Stimulated activated CD8-positive, alpha-beta memory T cell treated with anti-CD3 and anti-CD28 coated beads, Interleukin-4, amount 100 ng/mL, for 1 hour (primary cell): Measurements from ENCODE around the gene ASPSCR1.
A peak's percentile ranks its signal among the peaks of the same experiment; 100 is the strongest.

ENCODE experiments used
- DNase-seq, 2 donors: peaks; one replicate each; pipeline ENCODE4 v3.0.0-alpha.2; 2020; ENCODE audit warnings: low read depth in 2 of 2, low spot score in 1 of 2

Gene ASPSCR1

GRCh38 chr17:82023447-82024241 is 46.2 kb downstream of the ASPSCR1 start:
- no peak for DNase-seq

- no peak for DNase-seq
Measured at GRCh38 chr17:82024859-82025258, 47.4 kb downstream of the ASPSCR1 start.

GRCh38 chr17:82025401-82026107 is 48.1 kb downstream of the ASPSCR1 start:
- no peak for DNase-seq

DNA sequence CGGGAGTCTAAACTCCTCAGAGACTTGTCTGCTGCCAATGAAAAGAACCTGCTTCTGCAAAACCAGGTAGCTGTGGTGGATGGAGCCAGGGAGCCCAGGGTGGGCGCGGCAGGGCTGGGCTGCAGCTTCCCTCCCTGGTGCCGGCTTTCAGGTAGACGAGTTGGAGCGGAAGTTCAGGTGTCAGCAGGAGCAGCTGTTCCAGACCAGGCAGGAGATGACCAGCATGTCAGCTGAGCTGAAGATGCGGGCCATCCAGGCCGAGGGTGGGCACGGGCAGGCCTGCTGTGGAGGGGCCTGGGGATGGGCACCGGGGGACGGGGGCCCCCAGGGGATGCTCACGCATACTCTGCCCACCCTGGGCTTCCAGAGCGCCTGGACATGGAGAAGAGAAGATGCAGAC is 50.8 kb downstream of the ASPSCR1 start:
- no peak for DNase-seq

DNA sequence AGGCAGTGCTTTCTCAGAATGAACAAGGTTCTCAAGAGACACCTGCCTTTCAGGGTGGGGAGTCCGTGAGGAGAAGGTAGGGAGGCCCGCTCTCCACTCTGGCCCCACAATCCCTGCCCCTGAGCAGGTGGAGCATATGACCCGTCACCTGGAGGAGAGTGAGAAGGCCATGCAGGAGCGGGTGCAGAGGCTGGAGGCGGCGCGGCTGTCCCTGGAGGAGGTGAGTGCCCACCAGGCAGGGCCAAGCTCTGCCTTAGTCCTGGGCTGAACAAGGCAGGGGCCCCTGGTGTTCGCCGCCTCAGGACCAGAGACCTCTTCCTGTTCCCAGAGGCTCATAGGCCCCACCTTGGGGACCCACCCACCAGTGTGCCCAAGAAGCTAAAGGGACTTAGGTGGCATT is 51.5 kb downstream of the ASPSCR1 start:
- DNase-seq = no peak

DNA sequence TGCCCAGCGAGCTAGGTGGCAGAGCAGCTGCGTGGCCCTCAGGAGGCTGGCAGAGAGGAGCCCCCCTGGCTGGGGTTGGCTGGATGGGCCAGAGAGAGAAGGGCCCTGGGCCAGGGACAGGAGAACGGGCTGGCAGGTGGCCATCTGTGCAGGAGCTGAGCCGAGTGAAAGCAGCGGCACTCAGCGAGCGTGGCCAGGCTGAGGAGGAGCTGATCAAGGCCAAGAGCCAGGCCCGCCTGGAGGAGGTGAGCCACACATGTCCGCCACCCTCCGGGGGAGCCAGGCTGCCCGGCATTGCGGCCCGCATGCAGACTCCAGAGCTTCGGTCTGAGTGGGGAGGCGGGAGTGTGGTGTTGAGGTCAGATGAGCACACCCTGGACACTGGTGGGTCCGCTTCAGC is 52.0 kb downstream of the ASPSCR1 start:
- DNase-seq = no peak

DNA sequence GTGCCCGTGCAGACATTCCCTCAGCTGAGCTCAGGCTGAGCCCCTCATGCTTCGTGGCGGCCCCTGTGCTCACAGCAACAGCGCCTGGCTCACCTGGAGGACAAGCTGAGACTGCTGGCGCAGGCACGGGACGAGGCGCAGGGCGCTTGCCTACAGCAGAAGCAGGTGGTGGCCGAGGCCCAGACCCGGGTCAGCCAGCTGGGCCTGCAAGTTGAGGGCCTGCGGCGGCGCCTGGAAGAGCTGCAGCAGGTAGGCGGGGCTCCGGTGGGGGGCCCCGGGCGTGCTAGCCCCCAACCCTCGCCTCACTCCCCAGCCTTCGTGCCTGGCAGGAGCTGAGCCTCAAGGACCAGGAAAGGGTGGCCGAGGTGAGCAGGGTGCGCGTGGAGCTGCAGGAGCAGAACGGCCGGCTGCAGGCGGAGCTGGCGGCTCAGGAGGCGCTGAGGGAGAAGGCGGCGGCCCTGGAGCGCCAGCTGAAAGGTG is 52.6 kb downstream of the ASPSCR1 start:
- DNase-seq = no peak

DNA sequence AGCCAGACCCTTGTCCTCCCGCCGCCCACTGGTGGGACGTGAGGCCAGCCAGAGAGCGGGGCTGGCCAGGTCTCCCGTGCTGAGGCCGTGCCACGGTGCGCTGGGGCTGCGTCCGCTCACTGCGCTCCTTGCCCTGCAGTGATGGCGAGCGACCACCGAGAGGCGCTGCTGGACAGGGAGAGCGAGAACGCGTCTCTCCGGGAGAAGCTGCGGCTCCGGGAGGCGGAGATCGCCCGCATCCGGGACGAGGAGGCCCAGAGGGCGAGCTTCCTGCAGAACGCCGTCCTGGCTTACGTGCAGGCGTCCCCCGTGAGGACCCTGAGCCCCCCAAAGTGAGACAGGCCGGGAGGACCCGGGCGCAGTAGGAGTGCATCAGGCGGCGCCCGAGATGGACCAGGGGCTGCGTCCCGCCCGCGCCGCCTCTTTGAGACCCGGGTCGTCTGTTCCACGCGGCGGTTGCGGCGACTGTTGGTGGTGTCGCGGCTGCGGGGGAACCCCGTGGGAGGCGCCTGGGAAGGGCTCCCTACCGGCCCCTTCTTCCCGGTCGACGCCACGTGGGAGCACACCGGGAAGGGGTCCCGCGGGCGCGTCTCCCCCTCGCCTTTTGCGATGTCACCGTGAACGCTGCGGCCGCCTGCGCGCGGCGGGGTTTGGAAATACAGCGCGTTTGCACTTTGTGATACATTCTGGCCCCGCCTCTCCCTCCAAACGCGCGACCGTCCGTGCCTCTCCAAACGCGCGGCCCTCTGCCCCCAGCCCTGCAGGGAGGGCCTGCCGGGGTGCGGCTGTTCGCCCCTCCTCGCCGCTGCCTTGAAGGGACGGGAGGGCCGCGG is 53.3 kb downstream of the ASPSCR1 start:
- DNase-seq = peak; percentile 53 to 66

DNA sequence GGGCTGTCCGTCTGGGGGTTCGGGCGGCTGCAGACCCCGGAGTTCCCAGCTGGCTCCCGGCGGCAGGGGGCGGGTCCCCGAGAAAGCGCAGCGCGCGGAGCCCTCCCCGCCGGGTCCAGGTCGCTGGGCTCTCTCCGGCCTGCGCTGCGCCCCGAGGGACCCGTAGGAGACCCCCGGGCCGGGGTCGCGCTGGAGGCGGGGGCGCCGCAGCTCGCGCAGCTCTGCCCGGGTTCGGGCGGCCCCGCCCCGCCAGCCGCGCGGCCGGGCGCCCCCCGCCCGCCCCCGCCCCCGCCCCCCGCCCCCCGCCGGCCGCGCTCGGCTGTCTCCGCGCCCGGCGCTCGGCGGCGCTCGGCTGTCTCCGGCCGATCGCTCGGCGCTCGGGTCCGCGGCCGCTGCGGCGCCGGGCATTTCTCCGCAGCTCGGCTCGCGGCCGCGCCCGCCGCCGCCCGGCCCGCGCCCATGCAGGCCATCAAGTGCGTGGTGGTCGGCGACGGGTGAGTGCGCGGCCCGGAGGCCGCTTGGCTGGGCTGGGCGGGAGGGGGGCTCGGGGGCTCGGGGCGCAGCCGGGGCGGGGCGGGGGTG is 54.0 kb downstream of the ASPSCR1 start, which contains the start of gene RAC3:
RAC3 (plus strand) TSS at position 376 of the 582 bp plus-strand sequence; CDS start at position 460, 84 bp downstream.
- DNase-seq = no peak

DNA sequence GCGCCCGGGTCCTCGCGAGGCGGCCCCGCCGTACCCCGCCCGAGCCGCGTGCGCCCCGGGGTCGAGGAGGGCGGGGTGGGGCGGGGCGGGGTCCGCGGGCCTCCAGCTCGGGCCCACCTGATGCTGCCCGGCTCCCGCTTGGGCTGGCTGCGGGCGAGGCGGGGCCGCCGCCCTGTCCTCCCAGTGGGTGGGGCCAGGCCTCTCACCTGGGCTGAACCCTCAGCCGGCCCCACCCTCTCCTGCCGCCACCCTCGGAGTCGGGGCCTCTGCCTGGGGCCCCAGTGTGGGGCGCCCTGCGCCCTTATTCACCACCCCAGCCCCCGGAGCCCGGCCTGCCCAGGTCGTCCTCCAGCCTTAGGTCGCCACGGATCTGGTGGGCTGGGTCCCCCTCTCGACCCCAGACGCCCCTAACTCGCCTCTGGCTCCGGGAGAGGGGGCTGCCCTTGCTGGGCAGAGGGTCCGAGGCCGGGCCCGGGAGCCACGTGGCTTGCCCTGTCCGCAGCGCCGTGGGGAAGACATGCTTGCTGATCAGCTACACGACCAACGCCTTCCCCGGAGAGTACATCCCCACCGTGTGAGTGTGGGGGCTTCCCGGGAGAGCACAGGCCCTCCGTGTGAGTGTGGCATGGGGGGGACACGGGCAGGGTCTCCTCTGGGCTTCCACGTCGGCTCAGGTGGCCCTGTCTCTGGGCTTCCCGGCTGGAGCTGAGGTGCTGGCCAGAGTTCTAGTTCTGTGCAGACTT is 54.6 kb downstream of the ASPSCR1 start:
- DNase-seq = no peak

GRCh38 chr17:82033359-82034085 is 56.1 kb downstream of the ASPSCR1 start:
- DNase-seq = no peak

GRCh38 chr17:82034371-82035011 is 57.1 kb downstream of the ASPSCR1 start:
- no peak for DNase-seq

- no peak for DNase-seq
Measured at GRCh38 chr17:82035488-82035887, 58.1 kb downstream of the ASPSCR1 start.

GRCh38 chr17:82035956-82036633 is 58.7 kb downstream of the ASPSCR1 start:
- DNase-seq = no peak

- DNase-seq = no peak
Measured at GRCh38 chr17:82036634-82037091, 59.2 kb downstream of the ASPSCR1 start.

DNA sequence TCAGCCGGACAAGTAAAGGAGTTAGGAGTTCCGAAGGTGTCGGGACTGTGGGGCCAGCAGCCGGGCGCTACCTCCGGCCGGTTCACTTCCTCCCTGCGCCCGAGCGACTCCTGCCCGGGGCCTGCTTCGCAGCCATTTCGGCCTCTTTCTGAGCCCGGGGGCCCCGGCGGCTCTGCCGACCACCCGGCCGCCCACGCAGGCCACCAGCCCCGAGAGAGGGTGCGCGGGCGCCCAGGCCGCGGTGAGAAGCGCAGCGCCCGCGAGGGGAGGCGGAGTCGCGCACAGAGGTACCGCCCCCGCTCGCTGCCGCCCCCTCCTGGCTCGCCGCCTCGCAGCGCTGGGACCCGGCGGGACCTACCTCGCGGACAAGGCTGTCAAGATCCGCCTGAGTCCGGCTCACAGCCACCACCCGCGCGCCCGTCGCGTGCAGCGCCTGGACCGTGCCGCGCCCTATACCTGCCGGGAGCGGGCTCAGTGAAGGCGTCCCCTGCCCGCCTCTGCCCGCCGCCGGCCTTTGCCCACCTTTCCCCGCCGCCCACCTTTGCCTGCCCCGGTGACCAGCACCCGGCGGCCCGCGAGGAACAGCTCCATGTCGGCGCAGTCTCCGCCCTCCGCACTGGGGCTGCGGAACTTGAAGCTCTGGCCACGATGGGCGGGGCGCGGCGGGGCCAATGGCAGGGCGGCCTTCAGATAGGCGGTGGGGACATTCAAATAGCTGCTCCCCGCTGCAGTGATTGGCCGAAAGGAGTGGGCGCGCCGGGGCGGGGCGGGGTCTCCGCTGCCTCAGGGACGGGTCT is 59.9 kb downstream of the ASPSCR1 start, which contains the start of gene DCXR:
DCXR (minus strand) TSS at position 606 of the 797 bp plus-strand sequence; CDS start at position 591, 15 bp downstream.
- peak; percentile 82 to 90 for DNase-seq

GRCh38 chr17:82037889-82038195 is 60.4 kb downstream of the ASPSCR1 start:
- no peak for DNase-seq
